Fibroblast of lung (primary cell): ENCODE measurements around the gene GABRR2.

Source experiments
- CTCF ChIP-seq, 2 donors: IDR thresholded peaks in 1 of 2; conservative IDR thresholded peaks in 1 of 2; 1 replicate in 1 of 2; 2 replicates in 1 of 2; pipeline ENCODE4 v1.5.1; 2011 to 2012; ENCODE audit warnings: low read length in 2 of 2, control low read depth in 1 of 2, inconsistent platforms in 1 of 2, low read depth in 1 of 2, mild to moderate bottlenecking in 1 of 2
- EZH2 ChIP-seq: IDR thresholded peaks from 2 replicates; pipeline ENCODE4 v1.5.1; 2012; ENCODE audit warnings: low read length, control low read depth, mild to moderate bottlenecking; ENCODE audit errors: missing control alignments

GRCh38 chr6:89302936-89303335 is 12.2 kb downstream of the GABRR2 start:
- TF ChIP-seq CTCF (conservative IDR thresholded peaks at IDR 0.05 in 1 of 2, IDR thresholded peaks at IDR 0.05 in 1 of 2; ENCODE audit: low read depth in 1 of 2, low read length in 2 of 2) (no peak), EZH2 (no peak)
